ENCODE measurements around the gene C3orf33. TPM values are rescaled to one million over a fixed set of nuclear protein-coding genes. Genes with fewer than 3 reads are reported as not detected.

The C3orf33 gene
- total RNA-seq, 1 experiment from 2014 or later, result 2.9 TPM

DNA sequence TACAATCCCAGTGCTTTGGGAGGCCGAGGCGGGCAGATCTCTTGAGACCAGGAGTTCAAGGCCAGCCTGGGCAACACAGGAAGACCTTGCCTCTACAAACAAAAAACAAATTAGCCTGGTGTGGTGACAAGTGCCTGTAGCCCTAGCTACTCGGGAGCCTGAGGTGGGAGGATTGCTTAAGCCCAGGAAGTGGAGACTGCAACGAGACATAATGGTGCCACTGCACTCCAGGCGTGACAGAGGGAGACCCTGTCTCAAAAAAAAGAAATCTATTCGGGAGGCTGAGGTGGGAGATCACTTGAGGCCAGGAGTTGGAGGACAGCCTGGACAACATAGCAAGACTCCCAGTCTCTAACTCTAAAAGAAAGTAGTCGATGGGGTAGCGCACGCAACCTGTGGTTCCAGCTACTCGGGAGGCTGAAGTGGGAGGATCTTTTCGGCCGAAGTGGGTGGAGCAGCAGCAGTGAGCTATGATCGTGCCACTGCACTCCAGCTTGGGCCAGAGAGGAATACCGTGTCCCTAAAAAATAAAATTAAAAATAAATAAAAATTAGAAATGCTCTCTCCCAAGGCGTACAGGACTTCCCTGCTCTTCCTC, 775 bp downstream of the C3orf33 start:
- Histone ChIP-seq H2AFZ (ENCODE audit: low read length) (no peak overlapping the region), H3K9me3 (ENCODE audit: control insufficient read depth, low read depth, low read length) (no peaks in the 10 kb centered on the region), H2BK12ac (ENCODE audit: insufficient read length, low read depth, low read length) (no peak overlapping the region), H2AK5ac (ENCODE audit: insufficient read length, low read length) (no peak overlapping the region), H3K9ac (ENCODE audit: extremely low read depth, insufficient read length, low read length) (peak overlapping the region; percentile 84), H3K4me1 (ENCODE audit: insufficient read depth, low read length) (peaks cover 4% of the 10 kb centered on the region; the same call in 1 of the 2 replicates), H3K23ac (ENCODE audit: insufficient read length, low read depth, low read length) (no peak overlapping the region), H2BK120ac (ENCODE audit: low read depth, low read length, poor library complexity, severe bottlenecking) (no peak overlapping the region), H3K56ac (ENCODE audit: insufficient read length, low read depth, low read length) (no peak overlapping the region), H4K5ac (ENCODE audit: insufficient read length, low read depth, low read length) (no peak overlapping the region), H3K79me2 (ENCODE audit: insufficient read depth, low read length) (no peaks in the 10 kb centered on the region), H3K27me3 (ENCODE audit: insufficient read depth, low read length) (no peaks in the 10 kb centered on the region), H3K79me1 (ENCODE audit: insufficient read depth, low read depth, low read length, poor library complexity, severe bottlenecking) (no peaks in the 10 kb centered on the region), H3K14ac (ENCODE audit: insufficient read depth, low read length) (no peak overlapping the region), H4K20me1 (ENCODE audit: control insufficient read depth, insufficient read depth, insufficient read length) (no peaks in the 10 kb centered on the region), H3K23me2 (ENCODE audit: insufficient read length, low read depth, low read length, poor library complexity, severe bottlenecking) (no peaks in the 10 kb centered on the region), H3K27ac (ENCODE audit: insufficient read length, low read depth, low read length) (no peak overlapping the region), H3K18ac (ENCODE audit: insufficient read length, low read depth, low read length) (peak overlapping the region; percentile 93), H2BK20ac (ENCODE audit: low read depth, low read length, poor library complexity, severe bottlenecking) (no peak overlapping the region), H2BK15ac (ENCODE audit: low read depth, low read length) (no peak overlapping the region), H4K8ac (replicated peaks; ENCODE audit: insufficient read length, low read depth, low read length) (no peak overlapping the region), H3T11ph (ENCODE audit: low read length) (no peak overlapping the region), H3K4me2 (ENCODE audit: insufficient read depth, insufficient read length, low read length) (peak overlapping the region; percentile 66), H3K4ac (ENCODE audit: low read depth, low read length) (no peak overlapping the region), H2BK5ac (ENCODE audit: insufficient read length, low read length) (no peak overlapping the region), H4K91ac (ENCODE audit: insufficient read length, low read depth, low read length) (no peak overlapping the region)
- H3K4me3 Mint-ChIP-seq, result peak overlapping the region; percentile 85 to 91
- no CpG with 5 or more reads among the region's 15 CpGs for WGBS (ENCODE audit: extremely low coverage, insufficient read length, low lambda C conversion rate)
- no peaks in the 10 kb centered on the region for H3K9me3 Mint-ChIP-seq
- H3K27me3 Mint-ChIP-seq (ENCODE audit: low read depth), result no peaks in the 10 kb centered on the region
- peak; percentile 45 for DNase-seq
- peaks cover 1 to 11% (median 6%) of the 10 kb centered on the region in 3 experiments; a peak in 4 of 7 replicates for H3K36me3 Mint-ChIP-seq (ENCODE audit: insufficient read depth in 1 of 3, low read depth in 3 of 3)
- peaks cover 6% of the 10 kb centered on the region in 2 experiments for H3K4me1 Mint-ChIP-seq
- TF ChIP-seq, protein P1, sequence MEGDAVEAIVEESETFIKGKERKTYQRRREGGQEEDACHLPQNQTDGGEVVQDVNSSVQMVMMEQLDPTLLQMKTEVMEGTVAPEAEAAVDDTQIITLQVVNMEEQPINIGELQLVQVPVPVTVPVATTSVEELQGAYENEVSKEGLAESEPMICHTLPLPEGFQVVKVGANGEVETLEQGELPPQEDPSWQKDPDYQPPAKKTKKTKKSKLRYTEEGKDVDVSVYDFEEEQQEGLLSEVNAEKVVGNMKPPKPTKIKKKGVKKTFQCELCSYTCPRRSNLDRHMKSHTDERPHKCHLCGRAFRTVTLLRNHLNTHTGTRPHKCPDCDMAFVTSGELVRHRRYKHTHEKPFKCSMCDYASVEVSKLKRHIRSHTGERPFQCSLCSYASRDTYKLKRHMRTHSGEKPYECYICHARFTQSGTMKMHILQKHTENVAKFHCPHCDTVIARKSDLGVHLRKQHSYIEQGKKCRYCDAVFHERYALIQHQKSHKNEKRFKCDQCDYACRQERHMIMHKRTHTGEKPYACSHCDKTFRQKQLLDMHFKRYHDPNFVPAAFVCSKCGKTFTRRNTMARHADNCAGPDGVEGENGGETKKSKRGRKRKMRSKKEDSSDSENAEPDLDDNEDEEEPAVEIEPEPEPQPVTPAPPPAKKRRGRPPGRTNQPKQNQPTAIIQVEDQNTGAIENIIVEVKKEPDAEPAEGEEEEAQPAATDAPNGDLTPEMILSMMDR (conservative IDR thresholded peaks at IDR 0.05), result no peak
- peak overlapping the region in 1 of 3 experiments; percentile 51; a peak in 1 of 7 replicates for H3K27ac Mint-ChIP-seq
